Mucosa of descending colon (tissue), 3 donors: ENCODE results near the gene TMEM41A. TPM values are rescaled to one million over a fixed set of nuclear protein-coding genes. Genes with fewer than 3 reads are reported as not detected.
"Not testable (repeated sequence)": the region's sequence is repeated elsewhere in the genome, so short reads cannot be mapped to it uniquely, and the experiment has no call there.

ENCODE experiments used
- ATAC-seq: fragments of 200-7000 bp; cut with Tn5 transposase; one replicate; pipeline ENCODE4 v1.9.1; 2020; ENCODE audit warnings: mild to moderate bottlenecking, moderate library complexity
- DNase-seq, 3 donors: peaks; one replicate each; pipeline ENCODE4 v3.0.0-alpha.2; 2020
- H3K36me3 ChIP-seq: fragments of 200-600 bp; one replicate; pipeline ENCODE4 v1.8.0; 2021; ENCODE audit warnings: low read depth, mild to moderate bottlenecking
- H3K4me1 ChIP-seq: fragments of 200-600 bp; one replicate; pipeline ENCODE4 v1.8.0; 2021; ENCODE audit warnings: low read depth, mild to moderate bottlenecking
- H3K4me3 ChIP-seq: fragments of 200-600 bp; one replicate; pipeline ENCODE4 v1.8.0; 2021; ENCODE audit warnings: mild to moderate bottlenecking
- H3K9me3 ChIP-seq: fragments of 200-600 bp; one replicate; pipeline ENCODE4 v1.8.0; 2021; ENCODE audit warnings: mild to moderate bottlenecking
- CTCF ChIP-seq: fragments of 200-600 bp; IDR thresholded peaks from one replicate; pipeline ENCODE4 v1.8.0; 2022; ENCODE audit warnings: antibody characterized with exemption, mild to moderate bottlenecking
- intact Hi-C, 2 donors: fragments of 100-400 bp; cut with DNase I in 1 of 2; cut with micrococcal nuclease in 1 of 2; formaldehyde crosslinking; loops; one replicate each; pipeline versions ENCODE4 v1.11.0 to v1.11.1; 2022; cut with DNase I, micrococcal nuclease
- total RNA-seq, 3 donors: library from RNA; stranded (reverse); fragmentation: NEBNext Ultra II Directional in 2 of 3; extraction: Animal tissue kit (Norgen Biotek cat#: 25700) in 2 of 3; gene quantifications; one replicate each; pipeline versions ENCODE4 v1.2.1 to v1.2.4, GENCODE V29; 2021 to 2023
- donor health status: DM: no; HTN: no; CAD: no; lungs with moderate emphysema.
- donor health status: DM: no; HTN: no; CAD: no.
- donor health status: DM: no; HTN: yes; CAD: no.

The TMEM41A gene
- total RNA-seq, 3 donors from 2014 or later, result 13.1 to 14.4 (median 14.4) TPM

GRCh38 chr3:185473290-185473815 is 25.5 kb downstream of the TMEM41A start:
- DNase-seq (no peak), ATAC-seq (no peak)
- Histone ChIP-seq H3K4me1 (no peaks in the 10 kb centered on the region), H3K9me3 (no peaks in the 10 kb centered on the region), H3K36me3 (peaks cover 3% of the 10 kb centered on the region), H3K4me3 (no peak overlapping the region)
- no peak for TF ChIP-seq CTCF
- intact Hi-C loops, result no loop called here

GRCh38 chr3:185470323-185470722 is 28.5 kb downstream of the TMEM41A start:
- intact Hi-C loops, result no loop called here
- H3K36me3 ChIP-seq, result peaks cover 3% of the 10 kb centered on the region
- TF ChIP-seq CTCF, result no peak
- H3K4me3 ChIP-seq, result no peak overlapping the region
- DNase-seq, result no peak
- no peaks in the 10 kb centered on the region for H3K9me3 ChIP-seq
- H3K4me1 ChIP-seq, result no peaks in the 10 kb centered on the region
- ATAC-seq, result peak; percentile 75

GRCh38 chr3:185469542-185469941 is 29.3 kb downstream of the TMEM41A start:
- no peaks in the 10 kb centered on the region for H3K9me3 ChIP-seq
- no peak for TF ChIP-seq CTCF
- H3K4me3 ChIP-seq, result no peak overlapping the region
- no peaks in the 10 kb centered on the region for H3K4me1 ChIP-seq
- no peak for DNase-seq
- peaks cover 3% of the 10 kb centered on the region for H3K36me3 ChIP-seq
- intact Hi-C loops, result no loop called here
- peak; percentile 65 for ATAC-seq

- H3K36me3 ChIP-seq, H3K9me3 ChIP-seq, ATAC-seq, H3K4me3 ChIP-seq, DNase-seq, H3K4me1 ChIP-seq, intact Hi-C loops: not testable (repeated sequence)
Observed at GRCh38 chr3:185466123-185466522, 32.7 kb downstream of the TMEM41A start.

GRCh38 chr3:185465471-185465870 is 33.4 kb downstream of the TMEM41A start:
- H3K4me1 ChIP-seq, result no peaks in the 10 kb centered on the region
- no peaks in the 10 kb centered on the region for H3K36me3 ChIP-seq
- H3K4me3 ChIP-seq, result no peak overlapping the region
- ATAC-seq (no peak), DNase-seq (no peak)
- intact Hi-C loops, result no loop called here
- no peak for TF ChIP-seq CTCF
- H3K9me3 ChIP-seq, result no peaks in the 10 kb centered on the region

GRCh38 chr3:185460719-185461350 is 38.0 kb downstream of the TMEM41A start:
- H3K4me1 ChIP-seq, result no peaks in the 10 kb centered on the region
- no peak for TF ChIP-seq CTCF
- intact Hi-C loops, result no loop called here
- DNase-seq (no peak), ATAC-seq (peak; percentile 38)
- no peaks in the 10 kb centered on the region for H3K9me3 ChIP-seq
- no peaks in the 10 kb centered on the region for H3K36me3 ChIP-seq
- H3K4me3 ChIP-seq, result no peak overlapping the region
